GM19438 (cell line): ENCODE results near the gene ISLR.

Experiments used
- ATAC-seq: cut with Tn5 transposase; IDR thresholded peaks from one replicate; pipeline ENCODE4 v1.9.1; 2021; ENCODE audit warnings: low read depth; ENCODE audit not compliant: unreplicated experiment

ISLR gene

DNA sequence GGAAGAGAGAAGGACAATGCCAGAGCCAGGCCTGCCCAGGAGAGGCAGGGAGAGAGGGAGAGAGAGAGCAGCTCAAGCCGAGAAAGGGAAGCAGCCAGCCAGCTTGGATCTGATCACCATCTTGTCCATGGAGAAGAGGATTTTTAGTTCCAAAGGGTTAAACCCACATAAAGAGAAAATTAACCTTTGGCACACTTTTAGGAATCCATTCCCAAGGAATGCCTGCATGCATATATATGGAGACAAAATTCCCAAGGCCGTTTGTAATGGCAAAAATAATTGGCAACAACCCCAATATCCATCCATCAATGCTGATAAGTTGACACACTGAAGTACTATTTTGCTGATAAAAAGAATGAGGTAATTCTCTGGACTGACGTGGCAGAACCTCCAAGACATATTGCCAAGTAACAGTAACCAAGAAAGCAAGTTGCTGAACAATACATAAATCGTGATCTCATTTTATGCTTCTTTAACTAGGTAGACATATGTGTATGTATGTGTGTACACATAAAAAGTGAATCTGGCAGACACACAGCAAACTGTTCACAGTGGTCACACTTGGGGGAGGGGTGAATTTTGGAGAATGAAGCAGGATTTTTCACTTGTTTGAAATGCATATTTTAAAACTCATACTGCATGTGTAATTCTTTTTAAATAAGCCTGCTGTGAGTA lies 36.6 kb downstream of the ISLR start:
- ATAC-seq, result no peak

DNA sequence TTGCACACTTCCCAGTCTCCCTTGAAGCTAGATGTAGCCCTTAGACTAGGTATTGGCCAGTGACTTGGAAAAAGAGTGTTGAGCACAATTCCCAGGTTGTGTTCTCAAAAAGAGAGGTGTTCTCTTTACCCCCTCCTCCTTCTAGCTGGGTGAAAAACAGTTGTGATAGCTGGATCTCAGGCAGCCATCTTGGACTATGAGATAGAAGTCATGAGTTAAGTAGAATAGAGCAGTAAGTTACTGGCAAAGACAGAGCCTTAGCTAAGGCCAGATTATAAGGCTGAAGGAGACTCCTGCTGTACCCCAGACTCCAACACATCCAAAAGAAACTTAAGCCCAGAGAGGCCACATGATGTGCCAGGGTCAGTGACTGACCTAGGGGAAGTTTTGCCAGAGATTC lies 37.2 kb downstream of the ISLR start:
- no peak for ATAC-seq

GRCh38 chr15:74211656-74212055 lies 38.1 kb downstream of the ISLR start:
- ATAC-seq, result no peak

DNA sequence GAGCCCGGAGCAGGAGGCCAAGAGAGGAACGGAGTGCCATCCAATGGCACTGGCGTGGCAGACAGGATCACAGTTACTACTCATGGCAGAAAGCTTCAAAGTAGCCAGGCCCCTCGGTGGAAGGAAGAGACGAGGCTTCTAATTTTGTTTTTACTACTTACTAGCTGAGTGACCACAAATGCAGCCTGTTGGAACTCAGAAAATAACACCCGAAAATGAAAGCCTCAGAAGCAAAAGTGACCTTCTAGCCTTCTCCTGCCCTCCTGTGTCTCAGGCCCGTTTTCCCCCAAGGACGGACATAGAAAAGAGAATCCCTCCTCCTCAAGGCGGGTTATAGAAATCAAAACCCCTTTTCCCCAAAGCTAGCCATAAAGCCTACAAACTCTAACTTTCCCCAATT lies 39.0 kb downstream of the ISLR start:
- no peak for ATAC-seq

GRCh38 chr15:74213858-74214284 lies 40.4 kb downstream of the ISLR start:
- no peak for ATAC-seq

GRCh38 chr15:74214324-74215021 lies 41.0 kb downstream of the ISLR start:
- no peak for ATAC-seq

DNA sequence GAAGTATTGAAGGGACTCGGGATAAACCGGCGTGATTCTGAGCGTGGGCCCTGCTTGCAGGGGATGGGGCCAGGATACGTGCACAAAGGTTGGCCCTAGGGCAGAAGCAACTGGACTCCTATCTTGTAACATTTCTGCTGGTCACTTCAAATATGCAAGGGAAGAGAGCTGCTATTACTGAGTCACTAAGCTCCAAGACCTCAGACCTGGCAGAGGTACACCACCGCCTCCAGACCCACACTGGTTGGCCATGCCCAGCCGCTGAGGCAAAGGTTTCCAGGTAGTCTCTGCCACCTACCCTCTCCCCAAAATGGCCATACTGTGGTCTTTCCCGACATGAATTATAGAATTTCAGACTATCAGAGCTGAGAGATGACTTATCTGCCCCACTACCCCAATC lies 42.4 kb downstream of the ISLR start:
- ATAC-seq, result no peak

- ATAC-seq, result no peak
Measured at GRCh38 chr15:74216949-74217348, 43.4 kb downstream of the ISLR start.

DNA sequence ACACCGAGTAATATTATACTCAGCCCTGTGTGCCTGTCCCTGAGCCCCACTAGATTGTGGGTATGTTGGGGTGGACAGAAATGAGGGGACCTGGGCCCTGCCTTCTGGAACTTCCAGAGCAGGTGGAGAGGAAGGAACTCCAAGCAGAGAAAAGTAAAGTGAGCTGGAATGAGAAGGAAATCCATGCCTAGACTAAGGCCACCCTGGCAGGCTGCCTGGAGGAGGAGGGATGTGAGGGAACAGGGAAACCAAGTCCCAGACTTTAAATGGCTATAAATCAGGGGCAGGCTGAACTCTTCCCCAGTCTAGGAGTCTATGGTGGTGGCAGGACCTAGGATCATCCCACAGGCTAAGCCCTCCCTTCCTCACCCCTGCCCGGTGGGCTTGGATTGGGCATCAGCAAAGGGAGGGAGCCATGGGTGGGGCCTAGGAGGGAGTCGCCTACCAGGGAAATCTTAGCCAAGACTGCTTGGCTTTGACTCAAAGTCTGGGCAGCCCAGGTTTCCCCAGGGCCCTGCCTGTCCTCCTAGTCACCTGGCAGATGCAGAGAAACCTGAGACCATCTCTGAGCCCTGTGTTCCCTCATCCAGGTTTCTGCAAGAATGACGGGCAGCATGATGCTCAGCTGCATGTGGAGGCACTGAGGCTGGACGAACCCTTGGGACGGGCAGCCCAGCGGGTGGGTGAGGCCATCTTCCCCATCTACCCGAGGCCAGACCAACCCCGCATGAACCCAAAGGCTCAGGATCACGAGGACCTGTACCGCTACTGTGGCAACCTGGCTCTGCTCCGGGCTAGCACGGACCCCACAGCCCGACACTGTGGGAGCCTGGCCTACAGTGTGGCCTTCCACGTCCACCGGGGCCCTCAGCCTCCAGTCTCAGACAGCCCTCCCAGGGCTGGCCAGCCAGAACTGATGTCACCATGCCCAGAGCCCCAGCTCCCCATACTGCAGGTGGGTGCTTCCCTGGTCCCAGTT lies 44.7 kb downstream of the ISLR start:
- ATAC-seq, result no peak

- ATAC-seq, result no peak
Measured at GRCh38 chr15:74220475-74221248, 47.2 kb downstream of the ISLR start.

GRCh38 chr15:74221399-74222239 lies 48.1 kb downstream of the ISLR start:
- ATAC-seq, result no peak

- ATAC-seq, result no peak
Measured at GRCh38 chr15:74222240-74223119, 49.0 kb downstream of the ISLR start.

GRCh38 chr15:74225928-74226327 lies 52.4 kb downstream of the ISLR start:
- no peak for ATAC-seq
